Breast epithelium (tissue), 3 donors: Measurements from ENCODE around the gene ATP10B.

Source experiments
- POLR2A ChIP-seq: fragments of 450-650 bp; IDR thresholded peaks from one replicate; pipeline ENCODE4 v1.6.1; 2016; ENCODE audit warnings: antibody characterized with exemption, mild to moderate bottlenecking, moderate library complexity
- POLR2AphosphoS5 ChIP-seq, 3 donors: sonication (generic); formaldehyde crosslinking; IDR thresholded peaks; one replicate each; pipeline ENCODE4 v1.6.1; 2017; ENCODE audit warnings: antibody characterized with exemption in 3 of 3
- TF ChIP-seq, protein P1 (sequence below), 3 donors: fragments of 450-650 bp; IDR thresholded peaks; one replicate each; pipeline ENCODE4 v1.5.1; 2016 to 2017; ENCODE audit warnings: antibody characterized with exemption in 3 of 3, mild to moderate bottlenecking in 3 of 3, moderate library complexity in 3 of 3

DNA sequence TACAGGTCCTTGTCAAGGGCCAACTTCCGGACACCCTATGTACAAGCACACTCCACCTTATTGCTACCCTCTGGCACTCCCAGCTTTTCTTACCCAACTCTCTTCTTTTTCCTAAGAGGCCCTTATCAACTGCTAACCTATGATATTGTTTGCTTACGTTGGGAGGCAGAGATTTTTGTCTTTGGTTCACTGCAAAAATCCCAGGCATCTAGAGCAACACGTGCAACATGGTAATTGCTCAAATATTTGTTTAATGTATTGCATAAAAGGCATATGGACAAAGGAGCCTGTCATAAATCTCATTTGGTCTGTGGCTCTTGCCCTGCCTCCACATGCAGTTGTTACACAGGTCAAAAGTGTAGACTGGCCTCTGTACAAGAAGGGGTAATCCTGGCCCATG, 35.8 kb upstream of the ATP10B start:
- TF ChIP-seq, protein P1, sequence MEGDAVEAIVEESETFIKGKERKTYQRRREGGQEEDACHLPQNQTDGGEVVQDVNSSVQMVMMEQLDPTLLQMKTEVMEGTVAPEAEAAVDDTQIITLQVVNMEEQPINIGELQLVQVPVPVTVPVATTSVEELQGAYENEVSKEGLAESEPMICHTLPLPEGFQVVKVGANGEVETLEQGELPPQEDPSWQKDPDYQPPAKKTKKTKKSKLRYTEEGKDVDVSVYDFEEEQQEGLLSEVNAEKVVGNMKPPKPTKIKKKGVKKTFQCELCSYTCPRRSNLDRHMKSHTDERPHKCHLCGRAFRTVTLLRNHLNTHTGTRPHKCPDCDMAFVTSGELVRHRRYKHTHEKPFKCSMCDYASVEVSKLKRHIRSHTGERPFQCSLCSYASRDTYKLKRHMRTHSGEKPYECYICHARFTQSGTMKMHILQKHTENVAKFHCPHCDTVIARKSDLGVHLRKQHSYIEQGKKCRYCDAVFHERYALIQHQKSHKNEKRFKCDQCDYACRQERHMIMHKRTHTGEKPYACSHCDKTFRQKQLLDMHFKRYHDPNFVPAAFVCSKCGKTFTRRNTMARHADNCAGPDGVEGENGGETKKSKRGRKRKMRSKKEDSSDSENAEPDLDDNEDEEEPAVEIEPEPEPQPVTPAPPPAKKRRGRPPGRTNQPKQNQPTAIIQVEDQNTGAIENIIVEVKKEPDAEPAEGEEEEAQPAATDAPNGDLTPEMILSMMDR (IDR thresholded peaks at IDR 0.05): no peak
- no peak for TF ChIP-seq POLR2A
- no peak for TF ChIP-seq POLR2AphosphoS5 (IDR thresholded peaks at IDR 0.05)
